HG03060 (cell line): Measurements from ENCODE around the gene GHDC.

Source experiments
- ATAC-seq: cut with Tn5 transposase; IDR thresholded peaks from one replicate; pipeline ENCODE4 v1.9.1; 2021; ENCODE audit warnings: low read depth, moderate number of reproducible peaks; ENCODE audit not compliant: unreplicated experiment

The GHDC gene

DNA sequence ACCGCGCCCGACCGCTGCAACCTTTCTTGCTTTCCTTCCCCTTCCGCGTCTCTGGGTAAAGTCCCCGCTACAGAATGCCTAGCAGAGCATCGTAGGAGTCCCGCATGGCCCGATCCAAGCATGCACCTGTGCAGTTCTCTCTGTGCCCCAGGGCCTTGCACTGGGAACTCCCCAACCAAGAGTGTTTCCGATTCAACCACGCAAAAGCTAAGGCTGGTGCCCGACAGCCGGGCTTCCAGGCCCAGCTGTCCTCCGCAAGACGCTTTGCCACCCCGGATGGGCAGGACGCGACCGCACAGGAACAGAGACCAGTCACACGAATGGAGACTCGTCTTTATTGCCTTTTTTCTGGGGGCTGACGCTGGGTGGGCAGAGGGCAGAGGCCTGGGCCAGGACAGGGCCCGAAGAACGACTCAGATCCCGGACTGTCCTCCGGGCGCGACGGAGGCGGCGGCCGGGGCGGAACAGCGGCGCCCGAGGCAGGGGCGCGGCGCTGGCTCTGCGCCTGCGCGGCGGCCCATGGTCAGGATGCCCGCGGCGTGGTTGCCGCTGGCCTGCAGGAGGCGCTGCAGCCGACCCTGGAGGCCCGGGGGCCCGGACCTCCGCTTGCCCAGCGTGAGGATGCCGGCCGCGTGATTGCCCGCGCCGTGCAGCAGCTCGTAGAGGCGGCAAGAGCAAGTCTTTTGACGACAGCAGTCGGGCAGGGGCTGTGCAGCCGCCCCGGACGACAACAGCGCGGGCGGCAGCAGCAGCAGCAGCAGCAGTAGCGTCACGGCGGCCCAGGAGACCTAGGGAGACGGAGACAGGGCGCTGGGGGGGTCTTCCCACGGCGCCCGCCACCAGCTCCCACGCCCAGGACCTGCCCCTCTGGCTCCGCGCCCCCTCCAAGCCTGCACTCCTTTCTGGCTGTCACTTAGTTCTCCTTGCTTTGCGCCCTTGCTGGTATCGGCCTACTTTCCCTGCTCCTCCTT is 10.3 kb downstream of the GHDC start:
- no peak for ATAC-seq

DNA sequence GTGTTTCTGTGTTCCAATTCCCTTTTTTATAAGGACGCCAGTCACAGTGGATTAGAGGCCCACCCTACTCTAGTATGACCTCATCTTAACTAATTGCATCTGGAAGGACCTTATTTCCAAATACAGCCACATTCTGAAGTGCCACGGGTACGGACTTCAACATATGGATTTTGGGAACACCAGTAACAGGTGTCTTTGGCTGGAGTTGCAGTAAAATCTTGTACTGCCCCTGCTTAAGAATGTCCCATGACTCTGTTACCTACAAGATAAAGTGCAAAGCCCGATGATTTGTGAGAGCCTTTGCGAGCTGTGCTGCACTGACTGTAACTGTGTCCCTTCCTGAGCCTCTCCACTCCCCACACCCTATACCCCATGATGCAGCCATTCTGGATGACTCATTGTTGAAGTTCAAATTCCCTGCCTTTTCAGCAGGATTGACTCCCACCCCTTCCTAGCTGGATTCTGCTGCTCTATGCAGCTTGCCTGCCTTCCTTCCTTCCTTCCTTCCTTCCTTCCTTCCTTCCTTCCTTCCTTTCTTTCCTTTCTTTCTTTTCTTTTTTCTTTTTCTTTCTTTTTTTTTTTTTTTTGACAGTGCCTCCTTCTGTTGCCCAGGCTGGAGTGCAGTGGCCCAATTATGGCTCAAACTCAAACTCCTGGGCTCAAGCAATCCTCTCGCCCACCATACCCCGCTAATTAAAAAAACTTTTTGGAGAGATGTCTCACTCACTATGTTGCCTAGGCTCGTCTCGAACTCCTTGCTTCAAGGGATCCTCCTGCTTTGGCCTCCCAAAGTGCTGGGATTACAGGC is 11.2 kb downstream of the GHDC start:
- no peak for ATAC-seq

DNA sequence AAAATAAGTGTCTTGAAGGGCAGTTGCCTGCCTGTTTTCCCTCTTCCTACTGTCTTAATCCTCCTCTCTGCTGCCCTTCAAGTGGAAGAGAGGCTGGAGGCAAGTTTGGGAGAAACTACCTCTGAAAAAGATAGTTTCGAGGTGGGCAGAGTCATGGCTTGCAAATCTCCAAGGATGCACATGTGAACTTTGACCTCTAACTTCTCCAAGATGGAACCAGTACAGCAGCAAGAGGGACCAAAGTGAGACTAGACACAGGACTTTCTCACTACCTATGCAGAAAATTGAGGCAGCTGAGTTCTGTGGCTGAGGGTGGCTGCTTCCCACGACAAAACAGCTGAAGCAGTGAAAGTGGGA is 12.5 kb downstream of the GHDC start:
- no peak for ATAC-seq

DNA sequence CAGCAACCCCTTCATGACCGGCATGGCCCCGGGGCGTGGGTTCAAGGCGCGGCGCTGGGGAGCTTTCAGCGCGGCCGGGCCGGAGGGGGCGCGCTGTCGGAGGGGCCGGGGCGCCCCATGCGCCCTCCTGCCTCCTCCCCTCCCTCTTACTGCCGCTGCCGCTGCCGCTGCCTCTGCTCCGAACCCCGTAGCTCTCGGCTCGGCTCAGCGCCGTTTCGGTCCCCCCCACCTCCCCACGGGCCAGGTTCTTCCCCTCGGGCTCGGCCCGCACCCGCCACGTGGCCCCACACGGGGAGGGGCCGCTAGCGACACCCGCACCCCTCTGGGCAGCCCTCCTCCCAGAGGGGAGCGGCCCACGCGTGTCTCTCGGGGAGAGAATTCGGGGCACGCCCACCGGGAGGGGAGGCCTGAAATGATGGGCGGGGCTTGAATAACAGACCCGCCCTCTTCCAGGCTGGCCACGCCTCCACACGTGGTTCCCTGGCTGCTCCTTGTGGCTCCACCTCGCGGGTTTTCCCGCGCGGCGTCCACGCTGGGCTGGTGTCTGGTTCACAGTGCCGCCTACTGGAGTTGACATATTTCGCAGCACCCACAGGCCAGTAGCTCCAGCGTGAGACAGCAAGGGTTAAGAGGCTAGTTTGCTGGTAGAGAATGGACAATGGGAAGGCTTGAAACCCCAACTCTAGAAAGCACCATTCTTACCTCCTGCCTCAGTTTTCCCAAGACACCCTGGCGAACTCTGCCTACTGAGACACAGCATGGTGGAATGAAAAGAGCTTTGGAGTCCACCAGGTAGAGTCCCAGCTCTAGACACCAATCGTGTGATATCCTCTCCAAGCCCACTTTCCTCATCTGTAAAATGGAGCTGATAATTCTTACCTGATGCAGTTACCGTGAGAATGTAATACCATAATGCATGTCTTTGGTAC is 13.1 kb downstream of the GHDC start, which contains the start of gene KCNH4:
TSS of gene KCNH4 (minus strand) at position 221 of the 929 bp plus-strand sequence. CDS start at position 24, 197 bp downstream.
- ATAC-seq = no peak

DNA sequence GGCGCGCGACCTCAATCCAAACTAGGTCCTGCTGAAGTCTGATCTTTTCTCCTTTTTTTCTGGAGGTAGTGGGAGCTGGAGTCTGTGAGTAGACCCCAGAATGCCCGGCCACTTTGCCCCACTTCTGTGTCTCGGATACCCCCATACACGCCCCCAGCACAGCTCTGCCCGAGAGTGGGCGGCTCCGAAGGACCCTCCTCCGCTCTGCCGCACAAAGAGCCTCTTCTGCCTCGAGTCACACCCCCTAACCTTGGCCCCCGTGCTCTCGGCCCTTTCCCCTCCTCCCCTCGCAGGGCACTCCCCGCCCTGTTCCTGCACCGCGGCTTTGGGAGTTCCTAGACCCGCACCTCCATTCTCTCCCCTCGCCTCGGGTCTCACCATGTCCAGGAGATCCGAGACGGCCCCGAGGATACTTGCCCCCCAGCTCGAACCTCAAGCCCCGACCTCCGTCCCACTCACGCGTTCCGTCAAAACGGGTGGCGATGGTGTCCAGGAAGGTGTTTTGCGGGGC is 13.8 kb downstream of the GHDC start:
- no peak for ATAC-seq

DNA sequence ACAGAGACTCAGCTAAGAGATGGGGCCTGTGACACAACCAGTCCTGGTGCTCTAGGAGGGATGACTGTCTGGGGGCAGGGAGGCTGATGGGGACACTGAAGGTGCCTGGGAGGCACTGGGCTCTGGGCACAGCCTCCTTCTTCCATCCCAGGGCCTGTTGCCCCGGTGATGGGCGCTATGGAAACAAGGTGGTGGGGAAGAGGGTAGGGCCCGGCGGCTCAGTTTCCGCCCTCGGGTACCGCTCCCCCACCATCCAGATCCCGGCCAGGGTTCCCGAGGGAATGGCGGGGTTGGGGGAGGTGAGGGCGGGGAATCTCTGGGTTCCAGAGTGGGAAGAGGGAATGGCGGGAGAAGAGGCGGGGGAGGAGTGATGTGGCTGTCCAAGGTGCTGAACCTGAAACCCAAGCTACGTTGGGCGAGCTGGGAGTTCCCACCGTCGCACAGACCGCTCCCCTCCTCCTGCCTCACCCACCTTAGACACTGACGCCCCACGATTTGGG is 14.3 kb downstream of the GHDC start:
- ATAC-seq = no peak

DNA sequence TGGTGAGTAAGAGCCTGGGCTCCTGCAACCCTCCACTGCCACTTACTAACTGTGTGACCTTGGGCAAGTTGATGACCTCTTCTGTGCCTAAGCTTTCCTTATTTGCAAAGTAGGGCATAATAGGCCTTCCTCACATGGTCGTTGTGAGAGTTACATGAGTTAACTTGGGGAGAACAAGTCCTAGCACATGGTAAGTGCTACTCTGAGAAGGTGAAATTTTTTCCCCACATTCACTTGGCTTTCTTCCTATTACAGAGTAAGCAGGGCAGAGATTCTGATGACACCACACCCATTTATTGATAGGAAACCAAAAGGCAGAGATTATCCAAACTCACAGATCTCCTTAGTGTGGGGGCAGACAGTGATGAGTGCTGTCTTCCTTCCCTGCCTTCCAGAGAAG is 15.0 kb downstream of the GHDC start:
- no peak for ATAC-seq

DNA sequence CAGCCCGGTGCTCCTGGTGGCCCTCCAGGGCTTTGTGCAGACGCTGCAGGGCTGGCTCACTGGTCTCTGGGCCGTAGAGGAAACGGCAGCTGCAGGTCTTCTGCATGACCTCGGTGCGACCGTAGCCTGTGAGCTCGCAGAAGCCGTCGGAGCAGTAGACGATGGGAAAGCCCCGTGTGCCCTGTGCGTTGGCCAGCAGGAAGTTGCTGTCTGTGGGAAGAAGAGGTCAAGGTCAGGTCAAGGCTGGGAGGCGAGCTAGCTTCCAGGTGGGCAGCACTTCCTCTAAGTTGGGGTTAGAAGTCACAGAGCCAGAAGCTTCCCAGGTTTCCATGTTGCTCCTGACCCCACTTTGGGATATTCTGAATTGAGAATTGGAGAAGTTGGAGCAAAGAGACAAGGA is 15.5 kb downstream of the GHDC start:
- no peak for ATAC-seq

DNA sequence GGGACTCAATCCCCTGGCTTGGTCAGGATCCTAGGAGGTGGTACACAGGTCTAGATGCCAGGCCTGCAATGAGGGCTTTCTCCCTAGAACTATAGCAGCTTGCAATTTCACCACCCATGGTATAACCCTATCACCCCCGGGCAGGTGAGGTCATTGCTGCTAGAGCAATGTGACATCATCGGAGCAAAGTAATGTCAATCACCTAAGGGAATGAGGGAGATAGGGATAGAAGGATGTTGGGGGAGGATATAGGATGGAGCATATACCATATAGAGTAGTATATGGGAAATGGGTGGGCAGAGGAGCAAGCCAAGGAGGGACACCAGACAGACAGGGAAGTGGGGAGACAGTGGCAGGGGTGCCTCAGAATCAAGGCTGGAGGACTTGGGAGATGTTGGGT is 16.6 kb downstream of the GHDC start:
- no peak for ATAC-seq

DNA sequence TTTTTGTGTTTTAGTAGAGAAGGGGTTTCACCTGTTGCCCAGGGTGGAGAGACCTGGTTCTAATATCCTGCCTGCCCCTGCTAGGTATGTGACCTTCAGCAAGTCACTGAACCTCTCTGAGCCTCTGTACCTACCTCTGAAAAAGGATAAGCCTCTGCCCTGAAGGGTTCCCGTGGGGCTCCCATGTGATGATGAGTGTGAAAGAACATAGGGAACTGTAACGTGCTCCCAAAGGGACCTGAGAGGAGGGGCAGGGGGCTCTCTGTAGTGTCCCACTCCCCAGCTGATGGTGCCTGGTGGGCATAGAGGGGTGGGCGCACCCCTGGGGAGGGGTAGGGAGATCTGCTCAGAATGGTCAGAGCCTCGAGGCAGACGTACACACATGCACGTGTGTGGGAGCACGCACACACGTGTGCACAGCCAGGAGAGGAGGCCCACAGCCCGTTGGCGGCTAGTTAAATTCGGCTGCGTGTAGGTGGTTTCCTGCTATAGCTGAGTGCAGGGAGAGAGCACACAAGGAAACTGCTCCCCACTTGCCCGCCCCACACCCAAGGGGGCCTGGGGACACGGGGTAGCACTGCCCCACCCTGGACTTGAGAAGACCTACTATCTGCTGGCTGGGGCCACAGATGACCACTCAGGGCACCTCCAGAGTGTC is 20.0 kb downstream of the GHDC start:
- no peak for ATAC-seq

DNA sequence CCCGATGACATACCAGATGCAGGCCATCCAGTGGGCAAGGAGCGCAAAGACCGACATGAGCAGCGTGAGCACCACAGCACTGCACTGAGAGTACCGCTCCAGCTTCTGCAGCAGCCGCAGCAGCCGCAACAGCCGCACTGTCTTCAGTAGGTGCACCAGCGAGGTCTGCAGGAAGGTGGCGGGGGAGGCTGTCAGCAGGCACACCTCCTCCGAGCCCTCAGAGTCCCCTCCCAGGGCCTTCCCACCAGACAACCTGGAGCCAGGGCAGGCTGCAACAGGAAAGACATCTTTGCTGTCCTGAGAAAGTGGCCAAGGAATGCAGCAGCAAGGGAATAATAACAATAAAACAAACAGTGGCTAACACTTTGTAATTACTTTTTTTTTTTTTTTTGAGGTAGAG is 22.5 kb downstream of the GHDC start:
- no peak for ATAC-seq

DNA sequence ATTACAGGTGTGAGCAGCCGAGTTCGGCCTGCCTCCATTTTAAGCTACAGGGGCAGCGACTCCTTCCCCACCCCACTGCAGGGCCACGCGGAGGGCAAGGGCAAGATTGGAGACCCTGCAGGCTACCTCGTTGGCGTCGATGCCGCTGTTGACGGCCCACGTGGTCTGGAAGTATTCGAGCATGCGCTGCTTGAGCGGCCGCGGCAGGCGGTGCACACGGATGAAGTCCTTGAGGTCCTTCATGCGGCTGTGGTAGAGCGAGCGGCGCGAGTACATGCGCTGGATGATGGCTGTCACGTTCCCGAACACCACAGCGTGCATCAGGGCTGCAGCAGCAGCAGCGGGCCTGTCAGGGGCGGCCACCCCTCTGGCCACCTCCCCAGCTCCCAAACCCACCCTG is 24.9 kb downstream of the GHDC start:
- ATAC-seq = no peak

DNA sequence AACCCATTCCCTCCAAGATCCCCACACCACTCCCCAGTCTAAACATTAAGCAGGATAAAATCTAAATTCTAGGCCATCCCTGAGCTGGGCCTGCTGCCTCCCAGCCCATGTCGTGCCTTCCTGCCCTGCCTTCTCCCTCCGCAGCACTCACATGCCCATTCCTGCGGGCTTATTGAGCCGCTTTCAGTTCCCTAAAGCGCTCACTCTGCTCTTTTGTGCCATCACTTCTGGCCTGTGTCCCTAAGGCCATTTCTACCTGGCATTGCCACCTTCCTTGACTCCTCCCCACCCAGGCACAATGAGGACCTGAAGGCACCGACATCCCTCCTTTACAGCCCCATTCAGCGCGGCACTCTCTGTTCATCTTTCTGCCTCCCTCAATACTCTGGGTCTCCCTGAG is 26.5 kb downstream of the GHDC start:
- no peak for ATAC-seq

DNA sequence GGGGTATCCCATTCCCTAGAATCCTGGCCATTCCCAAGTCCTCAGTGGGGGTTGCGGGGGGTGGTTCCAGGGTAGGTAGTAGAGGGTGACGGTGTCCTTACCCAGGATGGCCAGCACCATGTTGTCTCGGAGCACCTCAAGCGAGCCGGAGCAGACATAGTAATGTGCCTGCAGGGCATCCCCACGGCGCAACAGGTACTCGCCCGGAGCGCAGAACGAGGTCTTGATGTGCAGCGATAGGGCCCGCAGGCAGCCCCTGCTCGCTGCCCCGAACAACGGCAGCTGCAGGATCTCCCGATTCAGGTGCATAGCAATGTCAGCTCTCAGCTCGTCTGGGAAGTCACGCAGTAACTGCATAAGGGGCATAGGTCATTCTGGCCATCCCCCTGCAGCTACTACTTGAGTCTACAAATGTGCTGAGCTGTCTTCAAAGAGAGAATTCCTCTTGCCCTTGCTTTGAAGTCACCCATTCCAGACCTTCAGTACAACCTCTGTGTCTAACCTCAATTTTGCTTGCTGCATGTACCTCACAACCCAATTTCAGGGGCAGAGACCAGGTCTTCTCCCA is 28.0 kb downstream of the GHDC start:
- ATAC-seq = no peak

DNA sequence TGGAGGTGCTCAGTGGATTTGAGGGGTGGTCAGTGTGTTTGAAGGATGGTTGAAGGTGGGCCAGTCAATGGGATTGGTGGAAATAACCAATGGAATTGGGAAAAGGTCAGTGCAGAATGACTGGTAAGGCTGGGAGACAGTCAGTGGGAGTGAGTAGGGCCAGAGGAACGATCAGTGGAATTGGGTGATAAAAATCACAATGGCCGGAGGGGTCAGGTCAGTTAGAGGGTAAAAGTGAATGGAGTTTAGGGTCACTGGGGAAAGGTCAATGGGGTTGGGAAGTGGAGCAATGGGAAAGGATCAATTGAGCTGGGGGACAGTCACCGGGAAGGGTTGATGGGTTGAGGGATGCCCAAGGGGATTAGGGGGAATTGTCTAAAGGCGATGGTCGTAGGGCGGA is 28.5 kb downstream of the GHDC start:
- no peak for ATAC-seq

DNA sequence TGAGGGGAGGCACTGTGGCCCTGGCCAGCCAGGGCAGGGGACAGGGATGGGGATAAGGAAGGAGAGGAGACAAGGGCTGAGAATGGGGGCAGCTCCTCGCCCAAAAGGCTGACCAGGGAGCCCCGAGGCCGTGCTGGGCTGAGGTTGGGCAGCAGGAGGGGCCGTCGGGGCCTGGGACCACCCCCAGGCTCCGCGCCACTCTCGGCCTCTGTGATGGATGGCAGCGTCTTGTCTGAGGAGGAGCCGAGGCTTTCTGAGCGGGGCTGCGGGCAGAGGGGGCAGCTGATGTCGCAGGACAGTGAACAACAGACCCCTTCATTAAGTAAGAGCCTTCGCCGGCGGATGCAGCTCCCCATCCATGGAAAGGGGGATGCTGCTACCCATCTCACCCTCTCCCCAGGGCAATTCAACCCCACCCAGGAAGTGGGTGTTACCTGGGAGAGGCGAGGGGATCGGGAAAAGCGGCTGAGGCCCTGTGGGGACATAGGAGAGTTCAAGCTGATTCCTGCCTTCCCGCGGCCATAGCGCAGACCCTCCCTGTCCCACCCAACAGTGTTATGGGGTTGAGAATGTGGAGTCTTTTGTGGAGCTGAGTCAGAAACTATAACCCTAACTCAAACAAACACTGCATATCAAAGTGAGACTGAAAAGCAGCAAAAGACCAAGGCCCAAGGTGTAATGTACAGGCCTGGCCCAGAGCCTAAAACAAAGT is 30.4 kb downstream of the GHDC start:
- no peak for ATAC-seq

DNA sequence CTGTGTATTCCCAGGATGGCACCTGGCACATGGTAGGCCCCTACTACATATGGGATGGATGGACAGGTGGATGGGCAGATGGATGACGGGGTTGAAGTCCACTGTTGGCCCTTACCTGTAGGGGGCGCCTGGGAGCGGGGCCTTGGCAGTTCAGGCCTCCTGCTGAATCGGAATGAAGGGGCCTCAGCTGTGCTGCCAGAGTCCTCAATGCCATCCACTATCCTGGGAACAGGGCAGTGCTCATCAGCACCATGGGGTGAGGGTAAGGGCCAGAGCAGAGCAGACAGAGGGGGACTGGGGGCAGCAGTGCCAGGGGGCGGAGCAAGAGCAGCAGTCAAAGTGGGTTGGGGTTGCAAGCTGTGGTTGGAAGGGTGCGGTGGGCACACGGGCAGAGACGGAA is 31.2 kb downstream of the GHDC start:
- no peak for ATAC-seq

DNA sequence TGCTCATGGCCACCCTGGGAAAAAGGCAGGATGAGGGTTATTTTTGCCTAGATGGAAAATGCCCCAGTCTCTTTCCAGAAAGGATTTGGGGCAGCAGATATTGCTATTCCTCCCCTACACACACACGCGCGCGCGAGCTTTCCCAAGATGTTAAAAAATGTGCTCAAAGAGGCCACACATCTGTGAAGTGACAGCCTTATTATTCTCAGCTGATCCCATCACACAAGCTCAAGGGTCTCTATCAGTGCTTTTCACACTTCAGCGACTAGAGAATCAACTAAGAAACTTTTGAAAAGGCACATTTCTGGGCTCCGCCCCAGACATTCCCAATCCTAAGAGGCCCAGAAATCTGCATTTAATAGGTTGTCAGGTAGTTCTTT is 33.8 kb downstream of the GHDC start:
- no peak for ATAC-seq
